HCT116 (cell line): Measurements from ENCODE around the gene WDR27. TPM values are rescaled to one million over a fixed set of nuclear protein-coding genes. Genes with fewer than 3 reads are reported as not detected.

Experiments used
- ATAC-seq: fragments of 200-7000 bp; cut with Tn5 transposase; 2 replicates; pipeline ENCODE4 v1.9.1; 2020; ENCODE audit warnings: mild to moderate bottlenecking, moderate library complexity
- BruUV-seq: library from RNA; stranded (reverse); fragments of 400-500 nt; replicated peaks from 2 replicates; lab custom pipeline; 2021; lab: Mats Ljungman, UMichigan
- CTCF ChIA-PET: fragments of 300-600 bp; sonication (Branson Sonifier 250); formaldehyde crosslinking; loops from one replicate; lab custom pipeline; 2021; ENCODE audit warnings: antibody characterized with exemption; lab: Charles Lee
- POLR2A ChIA-PET: fragments of 300-600, 350-600 bp; sonication (Branson Sonifier 250); formaldehyde crosslinking; loops from one replicate; lab custom pipeline; 2021; ENCODE audit warnings: antibody characterized with exemption; lab: Charles Lee
- RAD21 ChIA-PET, 2 experiments: fragments of 300-600 bp; sonication (Branson Sonifier 250); formaldehyde crosslinking; loops; one replicate each; lab custom pipeline; 2023; ENCODE audit warnings: low total read pairs in 2 of 2; ENCODE audit not compliant: uncharacterized antibody in 2 of 2, unreplicated experiment in 2 of 2, low non-redundant PET in 1 of 2; lab: Charles Lee
- DNase-seq: peaks from one replicate; pipeline ENCODE4 v3.0.0-alpha.2; 2010; ENCODE audit warnings: low read depth, low spot score
- H2AFZ ChIP-seq: fragments of 200-600 bp; shearing (Covaris generic), sonication (generic); 2 replicates; pipeline ENCODE4 v1.6.1; 2017; ENCODE audit warnings: low read depth, mixed run types, mixed read lengths, antibody characterized with exemption, low read length; ENCODE audit not compliant: poor library complexity, severe bottlenecking
- H3K27ac ChIP-seq: 2 replicates; pipeline ENCODE4 v1.5.1; 2012; ENCODE audit warnings: low read depth, low read length
- H3K27me3 ChIP-seq: fragments of 200-600 bp; sonication (generic); 2 replicates; pipeline ENCODE4 v1.6.1; 2016; ENCODE audit warnings: mixed run types, low read length, mixed read lengths; ENCODE audit not compliant: insufficient read depth
- H3K36me3 ChIP-seq, 2 experiments: fragments of 200-500 bp in 1 of 2; fragments of 200-600 bp in 1 of 2; sonication (Bioruptor generic) in 1 of 2; sonication (generic) in 1 of 2; 2 replicates each; pipeline versions ENCODE4 v1.5.1 to v1.6.1; 2014 to 2016; ENCODE audit warnings: low read length in 2 of 2, inconsistent platforms in 1 of 2, mixed read lengths in 1 of 2, mixed run types in 1 of 2; ENCODE audit not compliant: insufficient read depth in 2 of 2, control insufficient read depth in 1 of 2
- H3K4me1 ChIP-seq, 2 experiments: fragments of 200-600 bp in 1 of 2; sonication (generic) in 1 of 2; 2 replicates each; pipeline versions ENCODE4 v1.5.1 to v1.6.1; 2012 to 2017; ENCODE audit warnings: low read length in 2 of 2, inconsistent platforms in 1 of 2, mild to moderate bottlenecking in 1 of 2, mixed read lengths in 1 of 2, mixed run types in 1 of 2, moderate library complexity in 1 of 2; ENCODE audit not compliant: insufficient read depth in 2 of 2, control insufficient read depth in 1 of 2
- H3K4me2 ChIP-seq: fragments of 200-600 bp; sonication (generic); 2 replicates; pipeline ENCODE4 v1.6.1; 2017; ENCODE audit warnings: mixed run types, low read length, mixed read lengths
- H3K4me3 ChIP-seq, 2 experiments: fragments of 200-600 bp in 1 of 2; sonication (generic) in 1 of 2; replicated peaks in 1 of 2; 2 replicates each; pipeline ENCODE4 v1.5.1; 2011 to 2016; ENCODE audit warnings: low read length in 2 of 2, control low read depth in 1 of 2, low read depth in 1 of 2, mild to moderate bottlenecking in 1 of 2, mixed read lengths in 1 of 2, mixed run types in 1 of 2
- H3K79me2 ChIP-seq: fragments of 200-600 bp; sonication (generic); 2 replicates; pipeline ENCODE4 v1.6.1; 2017; ENCODE audit warnings: mild to moderate bottlenecking, mixed run types, low read length, moderate library complexity, mixed read lengths; ENCODE audit not compliant: insufficient read depth
- H3K9ac ChIP-seq: fragments of 200-600 bp; sonication (generic); 2 replicates; pipeline ENCODE4 v1.6.1; 2016; ENCODE audit warnings: low read length, mixed read lengths
- H3K9me2 ChIP-seq: fragments of 200-600 bp; sonication (generic), shearing (Covaris generic); 2 replicates; pipeline ENCODE4 v1.6.1; 2017; ENCODE audit warnings: mixed run types, mild to moderate bottlenecking, moderate library complexity; ENCODE audit not compliant: insufficient read depth
- H3K9me3 ChIP-seq, 2 experiments: fragments of 200-500 bp in 1 of 2; fragments of 200-600 bp in 1 of 2; sonication (Bioruptor generic) in 1 of 2; sonication (generic) in 1 of 2; 2 replicates each; pipeline ENCODE4 v1.6.1; 2014 to 2017; ENCODE audit warnings: low read length in 2 of 2, mixed read lengths in 2 of 2, inconsistent platforms in 1 of 2, low read depth in 1 of 2, mild to moderate bottlenecking in 1 of 2, mixed run types in 1 of 2, moderate library complexity in 1 of 2; ENCODE audit not compliant: control insufficient read depth in 1 of 2, insufficient read depth in 1 of 2
- H4K20me1 ChIP-seq: fragments of 200-600 bp; sonication (generic), shearing (Covaris generic); 2 replicates; pipeline ENCODE4 v1.6.1; 2017; ENCODE audit warnings: mixed run types, mild to moderate bottlenecking, moderate library complexity; ENCODE audit not compliant: insufficient read depth
- CTCF ChIP-seq, 3 experiments: fragments of 200-600 bp in 1 of 3; sonication (generic) in 1 of 3; IDR thresholded peaks in 2 of 3; conservative IDR thresholded peaks in 1 of 3; 2 replicates each; pipeline ENCODE4 v1.5.1; 2012 to 2017; ENCODE audit warnings: low read depth in 2 of 3, low read length in 2 of 3, antibody characterized with exemption in 1 of 3, borderline replicate concordance in 1 of 3, control low read depth in 1 of 3, mild to moderate bottlenecking in 1 of 3, mixed read lengths in 1 of 3, mixed run types in 1 of 3, moderate library complexity in 1 of 3; ENCODE audit not compliant: insufficient read depth in 1 of 3
- EGR1 ChIP-seq: IDR thresholded peaks from 2 replicates; pipeline ENCODE4 v1.6.1; 2012; ENCODE audit warnings: low read depth
- RAD21 ChIP-seq: IDR thresholded peaks from 2 replicates; pipeline ENCODE4 v1.6.1; 2012; ENCODE audit warnings: low read depth, mild to moderate bottlenecking
- SP1 ChIP-seq: IDR thresholded peaks from 2 replicates; pipeline ENCODE4 v1.6.1; 2012; ENCODE audit warnings: low read depth
- YY1 ChIP-seq: IDR thresholded peaks from 2 replicates; pipeline ENCODE4 v1.6.1; 2011; ENCODE audit warnings: low read length, low read depth, moderate library complexity, mild to moderate bottlenecking; ENCODE audit not compliant: insufficient replicate concordance; ENCODE audit errors: extremely low read depth
- intact Hi-C: fragments of 100-400 bp; cut with micrococcal nuclease; formaldehyde crosslinking; loops from 2 replicates; pipeline ENCODE4 v1.10.0; 2022
- total RNA-seq: library from RNA; stranded (reverse); gene quantifications from one replicate; pipeline ENCODE4 v1.2.1, GENCODE V29; 2021; ENCODE audit not compliant: unreplicated experiment
- TF ChIP-seq, protein P1 (sequence below): IDR thresholded peaks from 2 replicates; pipeline ENCODE4 v1.6.1; 2012; ENCODE audit warnings: low read depth

WDR27 gene
- total RNA-seq, 1 experiment from 2014 or later: 60.6 TPM

DNA sequence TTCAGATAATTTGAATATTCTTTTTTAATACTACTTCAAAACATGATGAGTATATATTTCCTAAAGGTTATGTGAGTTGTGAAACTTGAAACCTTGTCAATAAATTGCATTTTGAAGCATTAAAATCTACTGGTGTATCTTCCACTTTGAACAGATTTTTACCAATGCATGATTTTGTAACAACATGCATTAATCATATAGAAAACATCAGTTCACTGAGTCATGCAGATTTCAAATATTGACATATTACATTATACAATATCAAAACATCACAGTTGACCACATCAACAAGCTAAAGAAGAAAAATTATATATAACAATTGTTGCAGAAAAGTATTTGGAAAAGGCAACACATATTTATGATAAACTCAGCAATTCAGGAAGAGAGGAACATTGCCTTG is 158.1 kb downstream of the WDR27 start:
- no peak for ATAC-seq
- Histone ChIP-seq H3K4me1 (no peaks in the 10 kb centered on the region), H3K79me2 (no peaks in the 10 kb centered on the region), H3K9me2 (no peaks in the 10 kb centered on the region), H3K27me3 (no peaks in the 10 kb centered on the region), H3K4me3 (no peak overlapping the region), H3K36me3 (no peaks in the 10 kb centered on the region), H2AFZ (no peak overlapping the region), H3K27ac (no peak overlapping the region), H3K9me3 (no peaks in the 10 kb centered on the region), H4K20me1 (no peaks in the 10 kb centered on the region), H3K9ac (no peak overlapping the region), H3K4me2 (no peak overlapping the region)
- intact Hi-C loops: no loop called here
- RAD21 ChIA-PET: no interaction called here
- no peak for DNase-seq
- TF ChIP-seq RAD21 (no peak), CTCF (IDR thresholded peaks at IDR 0.05 in 2 of 3, conservative IDR thresholded peaks at IDR 0.05 in 1 of 3; ENCODE audit: borderline replicate concordance in 1 of 3, insufficient read depth in 1 of 3, low read depth in 2 of 3, low read length in 2 of 3) (no peak), YY1 (no peak), SP1 (no peak), EGR1 (no peak)
- TF ChIP-seq, protein P1, sequence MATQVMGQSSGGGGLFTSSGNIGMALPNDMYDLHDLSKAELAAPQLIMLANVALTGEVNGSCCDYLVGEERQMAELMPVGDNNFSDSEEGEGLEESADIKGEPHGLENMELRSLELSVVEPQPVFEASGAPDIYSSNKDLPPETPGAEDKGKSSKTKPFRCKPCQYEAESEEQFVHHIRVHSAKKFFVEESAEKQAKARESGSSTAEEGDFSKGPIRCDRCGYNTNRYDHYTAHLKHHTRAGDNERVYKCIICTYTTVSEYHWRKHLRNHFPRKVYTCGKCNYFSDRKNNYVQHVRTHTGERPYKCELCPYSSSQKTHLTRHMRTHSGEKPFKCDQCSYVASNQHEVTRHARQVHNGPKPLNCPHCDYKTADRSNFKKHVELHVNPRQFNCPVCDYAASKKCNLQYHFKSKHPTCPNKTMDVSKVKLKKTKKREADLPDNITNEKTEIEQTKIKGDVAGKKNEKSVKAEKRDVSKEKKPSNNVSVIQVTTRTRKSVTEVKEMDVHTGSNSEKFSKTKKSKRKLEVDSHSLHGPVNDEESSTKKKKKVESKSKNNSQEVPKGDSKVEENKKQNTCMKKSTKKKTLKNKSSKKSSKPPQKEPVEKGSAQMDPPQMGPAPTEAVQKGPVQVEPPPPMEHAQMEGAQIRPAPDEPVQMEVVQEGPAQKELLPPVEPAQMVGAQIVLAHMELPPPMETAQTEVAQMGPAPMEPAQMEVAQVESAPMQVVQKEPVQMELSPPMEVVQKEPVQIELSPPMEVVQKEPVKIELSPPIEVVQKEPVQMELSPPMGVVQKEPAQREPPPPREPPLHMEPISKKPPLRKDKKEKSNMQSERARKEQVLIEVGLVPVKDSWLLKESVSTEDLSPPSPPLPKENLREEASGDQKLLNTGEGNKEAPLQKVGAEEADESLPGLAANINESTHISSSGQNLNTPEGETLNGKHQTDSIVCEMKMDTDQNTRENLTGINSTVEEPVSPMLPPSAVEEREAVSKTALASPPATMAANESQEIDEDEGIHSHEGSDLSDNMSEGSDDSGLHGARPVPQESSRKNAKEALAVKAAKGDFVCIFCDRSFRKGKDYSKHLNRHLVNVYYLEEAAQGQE: no peak
- POLR2A ChIA-PET: no interaction called here
- CTCF ChIA-PET: no interaction called here
- no TSS peak for BruUV-seq
